GM12801 (cell line): ENCODE measurements around the gene GREB1.

Experiments used
- TF ChIP-seq, protein P1 (sequence below): IDR thresholded peaks from one replicate; pipeline ENCODE4 v1.5.1; 2011; ENCODE audit warnings: control low read depth; ENCODE audit not compliant: insufficient read length; ENCODE audit errors: extremely low read depth

GREB1 gene

GRCh38 chr2:11651856-11652548, 118.2 kb downstream of the GREB1 start:
- TF ChIP-seq, protein P1, sequence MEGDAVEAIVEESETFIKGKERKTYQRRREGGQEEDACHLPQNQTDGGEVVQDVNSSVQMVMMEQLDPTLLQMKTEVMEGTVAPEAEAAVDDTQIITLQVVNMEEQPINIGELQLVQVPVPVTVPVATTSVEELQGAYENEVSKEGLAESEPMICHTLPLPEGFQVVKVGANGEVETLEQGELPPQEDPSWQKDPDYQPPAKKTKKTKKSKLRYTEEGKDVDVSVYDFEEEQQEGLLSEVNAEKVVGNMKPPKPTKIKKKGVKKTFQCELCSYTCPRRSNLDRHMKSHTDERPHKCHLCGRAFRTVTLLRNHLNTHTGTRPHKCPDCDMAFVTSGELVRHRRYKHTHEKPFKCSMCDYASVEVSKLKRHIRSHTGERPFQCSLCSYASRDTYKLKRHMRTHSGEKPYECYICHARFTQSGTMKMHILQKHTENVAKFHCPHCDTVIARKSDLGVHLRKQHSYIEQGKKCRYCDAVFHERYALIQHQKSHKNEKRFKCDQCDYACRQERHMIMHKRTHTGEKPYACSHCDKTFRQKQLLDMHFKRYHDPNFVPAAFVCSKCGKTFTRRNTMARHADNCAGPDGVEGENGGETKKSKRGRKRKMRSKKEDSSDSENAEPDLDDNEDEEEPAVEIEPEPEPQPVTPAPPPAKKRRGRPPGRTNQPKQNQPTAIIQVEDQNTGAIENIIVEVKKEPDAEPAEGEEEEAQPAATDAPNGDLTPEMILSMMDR = no peak

GRCh38 chr2:11652553-11652952, 118.7 kb downstream of the GREB1 start:
- TF ChIP-seq, protein P1 = no peak

DNA sequence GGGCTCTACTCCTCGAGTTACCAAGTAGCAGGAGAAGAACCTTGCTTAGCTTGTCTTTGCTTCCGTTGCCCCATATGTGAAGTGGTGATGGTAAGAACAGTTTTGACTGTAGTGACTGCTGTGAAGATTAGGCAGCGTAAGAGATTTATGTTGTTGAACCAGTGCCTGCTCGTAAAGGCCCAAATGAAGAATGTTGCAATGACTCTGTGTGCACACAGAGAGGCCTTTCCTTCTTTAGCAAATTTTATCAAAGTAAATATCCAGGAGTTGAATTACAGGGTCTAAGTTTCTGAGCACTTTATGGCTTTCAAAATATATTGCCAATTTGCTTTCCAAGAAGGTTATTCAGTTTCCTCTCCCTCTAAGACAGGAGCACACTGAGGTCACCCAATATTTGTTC, 121.7 kb downstream of the GREB1 start:
- TF ChIP-seq, protein P1 = no peak

DNA sequence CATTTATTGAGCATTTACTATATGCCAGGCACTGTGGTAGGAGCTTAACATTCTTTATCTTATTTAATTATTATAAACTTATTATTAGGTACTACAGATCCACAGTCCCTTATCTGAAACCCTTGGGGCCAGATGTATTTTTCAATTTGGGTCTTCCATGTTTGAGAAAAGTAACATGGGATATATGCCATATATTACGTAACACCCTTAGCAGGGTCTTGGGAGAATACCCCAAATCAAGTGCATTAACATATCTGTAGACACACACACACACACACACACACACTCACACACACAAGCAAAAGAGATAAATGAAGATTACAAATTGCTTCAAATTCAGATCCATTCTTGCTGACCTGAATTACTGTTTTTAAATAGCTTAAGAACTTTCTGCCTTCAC, 122.4 kb downstream of the GREB1 start:
- TF ChIP-seq, protein P1 = no peak

DNA sequence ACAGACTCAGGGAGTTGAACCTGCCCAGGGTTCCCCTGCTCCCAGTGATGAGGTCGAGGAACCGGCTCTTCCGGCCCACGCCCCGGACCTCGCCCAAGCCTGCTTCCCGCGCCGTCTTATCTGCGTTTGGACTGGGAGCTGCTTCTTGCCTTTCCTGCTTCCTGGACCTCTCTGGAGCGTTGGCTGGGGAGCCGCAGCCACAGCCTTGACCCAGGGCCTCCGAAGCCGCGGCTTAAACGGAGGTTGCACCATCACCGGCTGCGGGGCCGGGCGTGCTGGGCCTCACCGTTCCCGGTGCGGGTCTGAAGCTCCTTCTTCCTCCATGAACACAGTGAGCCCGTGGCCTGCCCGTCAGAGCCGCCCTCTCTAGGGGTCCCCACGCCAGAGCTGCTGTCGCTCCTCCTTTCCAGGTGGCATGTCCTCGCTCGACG, 122.8 kb downstream of the GREB1 start:
- TF ChIP-seq, protein P1 = no peak

DNA sequence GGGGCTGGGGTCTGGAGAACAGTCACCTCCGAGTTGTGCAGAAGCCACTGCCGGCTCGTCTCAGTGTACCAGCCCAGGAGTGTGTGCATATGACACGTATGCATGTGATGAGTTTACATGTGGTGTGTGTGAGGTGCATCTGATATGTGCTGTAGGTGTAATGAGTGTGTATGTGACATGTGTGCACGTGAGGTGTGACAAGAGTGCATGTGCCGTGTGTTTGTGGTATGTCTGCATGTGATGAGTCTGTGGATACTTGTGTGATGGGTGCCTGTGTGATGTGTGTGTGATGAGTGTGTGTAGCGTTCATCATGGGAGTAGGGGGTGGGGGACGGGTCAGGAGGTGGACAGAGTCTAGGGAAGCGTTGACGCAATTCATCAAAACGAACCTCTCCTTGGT, 123.3 kb downstream of the GREB1 start:
- TF ChIP-seq, protein P1 = no peak

- TF ChIP-seq, protein P1 = no peak
These were observed 123.8 kb downstream of the GREB1 start for GRCh38 chr2:11657646-11658045.
